ENCODE results near the gene NTN1. TPM values are rescaled to one million over a fixed set of nuclear protein-coding genes. Genes with fewer than 3 reads are reported as not detected.

NTN1 gene
- total RNA-seq, 1 experiment from 2014 or later = 4.2 TPM

GRCh38 chr17:9223531-9223930 lies 202.2 kb downstream of the NTN1 start:
- Histone ChIP-seq H3K4me2 (ENCODE audit: low read length) (no peak overlapping the region), H3K27me3 (ENCODE audit: insufficient read depth, low read length) (no peaks in the 10 kb centered on the region), H3K4me3 (replicated peaks in 1 of 2; ENCODE audit: low read depth in 1 of 2, low read length in 2 of 2) (no peak overlapping the region), H3K27ac (ENCODE audit: low read depth, low read length) (no peak overlapping the region), H2AFZ (ENCODE audit: low read depth, low read length, poor library complexity, severe bottlenecking) (no peak overlapping the region), H3K9ac (ENCODE audit: low read length) (no peak overlapping the region), H3K9me2 (ENCODE audit: insufficient read depth) (no peaks in the 10 kb centered on the region), H3K79me2 (ENCODE audit: insufficient read depth, low read length) (no peaks in the 10 kb centered on the region), H4K20me1 (ENCODE audit: insufficient read depth) (no peaks in the 10 kb centered on the region), H3K36me3 (ENCODE audit: control insufficient read depth in 1 of 2, insufficient read depth in 2 of 2, low read length in 2 of 2) (no peaks in the 10 kb centered on the region), H3K9me3 (ENCODE audit: control insufficient read depth in 1 of 2, insufficient read depth in 1 of 2, low read depth in 1 of 2, low read length in 2 of 2) (no peaks in the 10 kb centered on the region; a peak in 1 of 4 replicates), H3K4me1 (ENCODE audit: control insufficient read depth in 1 of 2, insufficient read depth in 2 of 2, low read length in 2 of 2) (no peaks in the 10 kb centered on the region)
- ChIA-PET POLR2A (no interaction called here), CTCF (no interaction called here), RAD21 (ENCODE audit: low non-redundant PET in 1 of 2, low total read pairs in 2 of 2, uncharacterized antibody in 2 of 2, unreplicated experiment in 2 of 2) (no interaction called here)
- intact Hi-C loops (cut with micrococcal nuclease) = no loop called here
- no peak for DNase-seq (ENCODE audit: low read depth, low spot score)
- no peak for ATAC-seq
- TF ChIP-seq SRF (IDR thresholded peaks at IDR 0.05; ENCODE audit: low read depth) (no peak), CTCF (IDR thresholded peaks at IDR 0.05 in 2 of 3, conservative IDR thresholded peaks at IDR 0.05 in 1 of 3; ENCODE audit: borderline replicate concordance in 1 of 3, insufficient read depth in 1 of 3, low read depth in 2 of 3, low read length in 2 of 3) (no peak), JUND (IDR thresholded peaks at IDR 0.05) (no peak), CEBPB (IDR thresholded peaks at IDR 0.05; ENCODE audit: low read depth) (no peak), REST (IDR thresholded peaks at IDR 0.05; ENCODE audit: low read depth) (no peak)
- BruUV-seq (replicated peaks) = no TSS peak

Measured in HCT116 (cell line).